H1 (cell line): ENCODE results near the gene PIK3C2G. TPM values are rescaled to one million over a fixed set of nuclear protein-coding genes. Genes with fewer than 3 reads are reported as not detected.

ENCODE experiments used
- CTCF ChIA-PET: fragments of 300-600 bp; sonication (Branson Sonifier 250); formaldehyde crosslinking; loops from one replicate; lab custom pipeline; 2021; ENCODE audit not compliant: partially characterized antibody; lab: Charles Lee
- POLR2A ChIA-PET: fragments of 300-600 bp; sonication (Branson Sonifier 250); formaldehyde crosslinking; loops from one replicate; lab custom pipeline; 2021; ENCODE audit warnings: inconsistent platforms; ENCODE audit not compliant: partially characterized antibody; lab: Charles Lee
- DNase-seq, 2 experiments: peaks; one replicate each; pipeline versions ENCODE4 v3.0.0 to v3.0.0-alpha.2; 2010 to 2022; ENCODE audit warnings: low spot score in 2 of 2, low read depth in 1 of 2, mixed read lengths in 1 of 2
- FAIRE-seq: peaks from 2 replicates; lab custom pipeline; 2011; peaks lifted over from hg19 to GRCh38; lab: Jason Lieb, UNC
- H2AFZ ChIP-seq: 2 replicates; pipeline ENCODE4 v1.8.1; 2012; ENCODE audit warnings: low read length, inconsistent platforms
- H2AK5ac ChIP-seq: 2 replicates; pipeline ENCODE4 v1.6.1; 2013; ENCODE audit warnings: low read depth, low read length
- H2BK120ac ChIP-seq: replicated peaks from 2 replicates; pipeline ENCODE3; 2013; ENCODE audit warnings: low read depth, low read length, inconsistent platforms
- H2BK12ac ChIP-seq: 2 replicates; pipeline ENCODE4 v1.6.1; 2013; ENCODE audit warnings: low read depth, low read length
- H2BK15ac ChIP-seq: 2 replicates; pipeline ENCODE4 v1.6.1; 2013; ENCODE audit warnings: low read length
- H2BK20ac ChIP-seq: 2 replicates; pipeline ENCODE4 v1.6.1; 2013; ENCODE audit warnings: low read length
- H2BK5ac ChIP-seq: 2 replicates; pipeline ENCODE4 v1.6.1; 2013; ENCODE audit warnings: low read depth, low read length
- H3K14ac ChIP-seq: 2 replicates; pipeline ENCODE4 v1.6.1; 2013; ENCODE audit warnings: inconsistent platforms; ENCODE audit not compliant: insufficient read length
- H3K18ac ChIP-seq: 2 replicates; pipeline ENCODE4 v1.6.1; 2013; ENCODE audit warnings: low read length; ENCODE audit errors: extremely low read depth
- H3K23ac ChIP-seq: 2 replicates; pipeline ENCODE4 v1.6.1; 2013; ENCODE audit warnings: inconsistent platforms; ENCODE audit not compliant: insufficient read length
- H3K23me2 ChIP-seq: 2 replicates; pipeline ENCODE4 v1.6.1; 2013; ENCODE audit warnings: low read depth, low read length
- H3K27ac ChIP-seq: 2 replicates; pipeline ENCODE4 v1.6.1; 2011; ENCODE audit warnings: low read depth, low read length, inconsistent platforms
- H3K27me3 ChIP-seq, 4 experiments: replicated peaks in 1 of 4; 1 replicate in 1 of 4; 2 replicates in 3 of 4; pipeline versions ENCODE4 v1.6.1 to v1.8.1; 2011 to 2013; ENCODE audit warnings: low read length in 3 of 4, mild to moderate bottlenecking in 3 of 4, inconsistent platforms in 2 of 4, mixed read lengths in 2 of 4, moderate library complexity in 1 of 4; ENCODE audit not compliant: control insufficient read depth in 3 of 4, insufficient read depth in 3 of 4; ENCODE audit errors: extremely low read depth in 1 of 4
- H3K36me3 ChIP-seq, 4 experiments: 2 replicates each; pipeline versions ENCODE4 v1.6.1 to v1.8.1; 2011 to 2013; ENCODE audit warnings: mild to moderate bottlenecking in 4 of 4, low read length in 3 of 4, moderate library complexity in 2 of 4, control low read depth in 1 of 4, inconsistent platforms in 1 of 4; ENCODE audit not compliant: insufficient read depth in 4 of 4, control insufficient read depth in 2 of 4
- H3K4ac ChIP-seq: replicated peaks from 2 replicates; pipeline ENCODE3; 2013; ENCODE audit warnings: low read length, low read depth, mixed read lengths, inconsistent platforms; ENCODE audit not compliant: insufficient read length
- H3K4me1 ChIP-seq, 4 experiments: replicated peaks in 1 of 4; 1 replicate in 1 of 4; 2 replicates in 3 of 4; pipeline versions ENCODE4 v1.6.1 to v1.8.1; 2011 to 2013; ENCODE audit warnings: low read length in 3 of 4, inconsistent platforms in 2 of 4, mixed read lengths in 1 of 4; ENCODE audit not compliant: insufficient read depth in 4 of 4, control insufficient read depth in 3 of 4
- H3K4me2 ChIP-seq, 2 experiments: 2 replicates each; pipeline versions ENCODE4 v1.6.1 to v1.8.1; 2011 to 2013; ENCODE audit warnings: low read depth in 2 of 2, low read length in 2 of 2, control low read depth in 1 of 2, inconsistent platforms in 1 of 2, mild to moderate bottlenecking in 1 of 2; ENCODE audit not compliant: insufficient read depth in 1 of 2
- H3K4me3 ChIP-seq, 4 experiments: fragments of 200-600, 300-600 bp in 1 of 4; sonication (generic), shearing (Covaris generic), sonication (Bioruptor Twin) in 1 of 4; 2 replicates each; pipeline versions ENCODE4 v1.5.1 to v1.8.1; 2011 to 2016; ENCODE audit warnings: low read length in 4 of 4, low read depth in 3 of 4, control low read depth in 2 of 4, inconsistent platforms in 2 of 4, mild to moderate bottlenecking in 2 of 4, mixed read lengths in 1 of 4, moderate library complexity in 1 of 4; ENCODE audit not compliant: insufficient read depth in 2 of 4; ENCODE audit errors: extremely low read depth in 1 of 4
- H3K56ac ChIP-seq: replicated peaks from 2 replicates; pipeline ENCODE3; 2013; ENCODE audit warnings: low read depth, mild to moderate bottlenecking, mixed read lengths, low read length, inconsistent platforms; ENCODE audit not compliant: insufficient read length
- H3K79me1 ChIP-seq: 2 replicates; pipeline ENCODE4 v1.6.1; 2013; ENCODE audit warnings: low read depth, low read length, control low read depth
- H3K79me2 ChIP-seq, 2 experiments: 2 replicates each; pipeline versions ENCODE4 v1.6.1 to v1.8.1; 2012 to 2013; ENCODE audit warnings: low read length in 2 of 2, mild to moderate bottlenecking in 2 of 2, inconsistent platforms in 1 of 2; ENCODE audit not compliant: insufficient read depth in 2 of 2, control insufficient read depth in 1 of 2
- H3K9ac ChIP-seq, 4 experiments: replicated peaks in 1 of 4; 1 replicate in 1 of 4; 2 replicates in 3 of 4; pipeline versions ENCODE4 v1.6.1 to v1.8.1; 2011 to 2013; ENCODE audit warnings: low read depth in 3 of 4, low read length in 3 of 4, control low read depth in 2 of 4, mild to moderate bottlenecking in 2 of 4, moderate library complexity in 2 of 4, inconsistent platforms in 1 of 4; ENCODE audit errors: extremely low read depth in 1 of 4
- H3K9me3 ChIP-seq, 2 experiments: 2 replicates each; pipeline versions ENCODE4 v1.6.1 to v1.8.1; 2012 to 2013; ENCODE audit warnings: mild to moderate bottlenecking in 2 of 2, moderate library complexity in 2 of 2, control low read depth in 1 of 2, inconsistent platforms in 1 of 2, low read depth in 1 of 2, low read length in 1 of 2, mixed read lengths in 1 of 2; ENCODE audit not compliant: insufficient read depth in 2 of 2
- H4K20me1 ChIP-seq, 2 experiments: replicated peaks in 1 of 2; 2 replicates each; pipeline versions ENCODE3 to v1.8.1; 2011 to 2013; ENCODE audit warnings: inconsistent platforms in 2 of 2, low read length in 2 of 2, mild to moderate bottlenecking in 1 of 2; ENCODE audit not compliant: insufficient read depth in 2 of 2, control insufficient read depth in 1 of 2
- H4K5ac ChIP-seq: 2 replicates; pipeline ENCODE4 v1.6.1; 2013; ENCODE audit warnings: low read length, low read depth, mixed read lengths, inconsistent platforms; ENCODE audit not compliant: insufficient read length
- H4K8ac ChIP-seq: 2 replicates; pipeline ENCODE4 v1.8.0; 2013; ENCODE audit warnings: mild to moderate bottlenecking, moderate library complexity, low read length, inconsistent platforms; ENCODE audit not compliant: insufficient read depth; ENCODE audit errors: extremely low read depth
- H4K91ac ChIP-seq: replicated peaks from 2 replicates; pipeline ENCODE3; 2013; ENCODE audit warnings: low read length, mixed read lengths, inconsistent platforms; ENCODE audit not compliant: insufficient read length
- KDM4A ChIP-seq: IDR thresholded peaks from one replicate; pipeline ENCODE4 v1.7.1; 2012; ENCODE audit warnings: low read depth, mild to moderate bottlenecking, moderate library complexity, low read length, inconsistent platforms; ENCODE audit not compliant: severe bottlenecking
- POLR2AphosphoS5 ChIP-seq: IDR thresholded peaks from 2 replicates; pipeline ENCODE4 v1.6.1; 2011; ENCODE audit warnings: low read depth, low read length
- YY1 ChIP-seq: IDR thresholded peaks from 2 replicates; pipeline ENCODE4 v1.6.1; 2011; ENCODE audit warnings: low read depth, mild to moderate bottlenecking, low read length
- ZNF274 ChIP-seq: IDR thresholded peaks from 2 replicates; pipeline ENCODE4 v1.7.0; 2012; ENCODE audit warnings: low read length, borderline replicate concordance; ENCODE audit errors: extremely low read depth
- WGBS, 2 experiments: shearing (Covaris generic) in 1 of 2; methylation state at CpG; one replicate each; pipeline versions ENCODE4 v1.1.6 to v1.1.7; 2013 to 2015; ENCODE audit warnings: low lambda C conversion rate in 2 of 2, mixed read lengths in 2 of 2, inconsistent platforms in 1 of 2, low coverage in 1 of 2, missing lambda C conversion rate in 1 of 2; ENCODE audit not compliant: insufficient replicate concordance in 2 of 2, insufficient coverage in 1 of 2, insufficient read length in 1 of 2; ENCODE audit errors: extremely low coverage in 1 of 2, missing lambda C conversion rate in 1 of 2; 5-methylcytosine and 5-hydroxymethylcytosine counted together
- polyA plus RNA-seq, 7 experiments: library from polyadenylated mRNA; depleted of rRNA in 3 of 7; stranded (reverse) in 5 of 7; unstranded in 2 of 7; fragments of >200 nt in 5 of 7; fragments of 200-250 nt in 2 of 7; gene quantifications; 1 replicate in 5 of 7; 2 replicates in 1 of 7; 4 replicates in 1 of 7; pipeline versions ENCODE4 v1.2.1 to v1.2.3, GENCODE V29; 2011 to 2013; ENCODE audit warnings: missing spikeins in 2 of 7, mixed read lengths in 2 of 7
- total RNA-seq: library from RNA; stranded (reverse); fragmentation: NEBNext Ultra II Directional; extraction: Animal tissue kit (Norgen Biotek cat#: 25700); gene quantifications from 2 replicates; pipeline ENCODE4 v1.2.1, GENCODE V29; 2021
- TF ChIP-seq, protein P1 (sequence below): IDR thresholded peaks from 2 replicates; pipeline ENCODE4 v1.6.1; 2012; ENCODE audit warnings: inconsistent platforms
- TF ChIP-seq, protein P2 (sequence below), 3 experiments: IDR thresholded peaks; 1 replicate in 2 of 3; 2 replicates in 1 of 3; pipeline versions ENCODE4 v1.5.1 to v1.6.1; 2011; ENCODE audit warnings: low read length in 3 of 3, mild to moderate bottlenecking in 3 of 3, inconsistent platforms in 2 of 3, low read depth in 1 of 3, moderate library complexity in 1 of 3; ENCODE audit not compliant: insufficient read depth in 1 of 3; ENCODE audit errors: control extremely low read depth in 1 of 3

The PIK3C2G gene
- total and polyA plus RNA-seq, 2 of the 8 experiments (the other 6 are each of a cell fraction or from before 2014, with no cell fraction given), result not detected

DNA sequence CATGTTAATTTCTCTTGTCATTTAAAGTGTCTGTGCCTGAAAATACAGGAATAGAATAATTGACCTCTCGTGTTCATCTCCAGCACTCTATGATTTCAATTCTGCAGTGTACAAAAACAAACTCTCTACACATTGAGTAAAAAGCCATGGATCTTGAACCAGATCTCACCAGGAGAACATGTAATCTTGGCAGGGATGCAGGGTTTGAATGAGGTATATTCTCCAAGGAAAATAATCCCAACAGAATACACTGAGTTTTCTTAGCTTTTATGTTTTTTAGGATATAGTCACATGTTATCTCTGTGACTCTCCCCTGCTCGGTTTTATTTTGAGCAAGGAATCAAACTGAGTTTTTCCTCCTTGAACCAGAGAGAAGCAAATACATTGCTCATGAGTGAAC lies 224.7 kb downstream of the PIK3C2G start:
- ChIA-PET POLR2A (no interaction called here), CTCF (no interaction called here)
- no peaks in the 10 kb centered on the region for H3K23me2 ChIP-seq
- H3K4me3 ChIP-seq, result no peak overlapping the region
- H2BK120ac ChIP-seq, result no peak overlapping the region
- H4K91ac ChIP-seq, result no peak overlapping the region
- no peaks in the 10 kb centered on the region for H3K9me3 ChIP-seq
- no peaks in the 10 kb centered on the region for H3K36me3 ChIP-seq
- H2BK5ac ChIP-seq, result no peak overlapping the region
- H2AFZ ChIP-seq, result no peak overlapping the region
- no peak overlapping the region for H2AK5ac ChIP-seq
- no peaks in the 10 kb centered on the region for H3K27me3 ChIP-seq
- H3K4ac ChIP-seq, result no peak overlapping the region
- H3K9ac ChIP-seq, result no peak overlapping the region
- H3K18ac ChIP-seq, result no peak overlapping the region
- no peaks in the 10 kb centered on the region for H4K20me1 ChIP-seq
- 82% methylated on average over 2 of the region's 2 CpGs; no CpG with 5 or more reads in 1 of the 2 experiments for WGBS, 2 experiments
- no peak overlapping the region for H3K23ac ChIP-seq
- H3K14ac ChIP-seq, result no peak overlapping the region
- FAIRE-seq (no peak), DNase-seq (no peak)
- no peak overlapping the region for H4K8ac ChIP-seq
- no peaks in the 10 kb centered on the region for H3K79me2 ChIP-seq
- H2BK15ac ChIP-seq, result no peak overlapping the region
- H3K4me1 ChIP-seq, result peaks cover 0 to 4% (median 4%) of the 10 kb centered on the region in 4 experiments; a peak in 3 of 7 replicates
- H3K79me1 ChIP-seq, result no peaks in the 10 kb centered on the region
- H2BK12ac ChIP-seq, result no peak overlapping the region
- H4K5ac ChIP-seq, result no peak overlapping the region
- H3K56ac ChIP-seq, result no peak overlapping the region
- no peak overlapping the region for H3K4me2 ChIP-seq
- H3K27ac ChIP-seq, result no peak overlapping the region
- H2BK20ac ChIP-seq, result no peak overlapping the region
- TF ChIP-seq YY1, result no peak
- no peak for TF ChIP-seq POLR2AphosphoS5
- TF ChIP-seq KDM4A, result no peak
- TF ChIP-seq, protein P1, sequence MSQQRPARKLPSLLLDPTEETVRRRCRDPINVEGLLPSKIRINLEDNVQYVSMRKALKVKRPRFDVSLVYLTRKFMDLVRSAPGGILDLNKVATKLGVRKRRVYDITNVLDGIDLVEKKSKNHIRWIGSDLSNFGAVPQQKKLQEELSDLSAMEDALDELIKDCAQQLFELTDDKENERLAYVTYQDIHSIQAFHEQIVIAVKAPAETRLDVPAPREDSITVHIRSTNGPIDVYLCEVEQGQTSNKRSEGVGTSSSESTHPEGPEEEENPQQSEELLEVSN, result no peak
- TF ChIP-seq, protein P2, sequence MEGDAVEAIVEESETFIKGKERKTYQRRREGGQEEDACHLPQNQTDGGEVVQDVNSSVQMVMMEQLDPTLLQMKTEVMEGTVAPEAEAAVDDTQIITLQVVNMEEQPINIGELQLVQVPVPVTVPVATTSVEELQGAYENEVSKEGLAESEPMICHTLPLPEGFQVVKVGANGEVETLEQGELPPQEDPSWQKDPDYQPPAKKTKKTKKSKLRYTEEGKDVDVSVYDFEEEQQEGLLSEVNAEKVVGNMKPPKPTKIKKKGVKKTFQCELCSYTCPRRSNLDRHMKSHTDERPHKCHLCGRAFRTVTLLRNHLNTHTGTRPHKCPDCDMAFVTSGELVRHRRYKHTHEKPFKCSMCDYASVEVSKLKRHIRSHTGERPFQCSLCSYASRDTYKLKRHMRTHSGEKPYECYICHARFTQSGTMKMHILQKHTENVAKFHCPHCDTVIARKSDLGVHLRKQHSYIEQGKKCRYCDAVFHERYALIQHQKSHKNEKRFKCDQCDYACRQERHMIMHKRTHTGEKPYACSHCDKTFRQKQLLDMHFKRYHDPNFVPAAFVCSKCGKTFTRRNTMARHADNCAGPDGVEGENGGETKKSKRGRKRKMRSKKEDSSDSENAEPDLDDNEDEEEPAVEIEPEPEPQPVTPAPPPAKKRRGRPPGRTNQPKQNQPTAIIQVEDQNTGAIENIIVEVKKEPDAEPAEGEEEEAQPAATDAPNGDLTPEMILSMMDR (IDR thresholded peaks at IDR 0.05; ENCODE audit: control extremely low read depth in 1 of 3, insufficient read depth in 1 of 3, low read depth in 1 of 3, low read length in 3 of 3), result no peak
- no peak for TF ChIP-seq ZNF274
